ENCODE measurements around the gene CBLB. TPM values are rescaled to one million over a fixed set of nuclear protein-coding genes. Genes with fewer than 3 reads are reported as not detected.

The CBLB gene
- total RNA-seq, 1 donor from 2014 or later = 57.0 TPM

DNA sequence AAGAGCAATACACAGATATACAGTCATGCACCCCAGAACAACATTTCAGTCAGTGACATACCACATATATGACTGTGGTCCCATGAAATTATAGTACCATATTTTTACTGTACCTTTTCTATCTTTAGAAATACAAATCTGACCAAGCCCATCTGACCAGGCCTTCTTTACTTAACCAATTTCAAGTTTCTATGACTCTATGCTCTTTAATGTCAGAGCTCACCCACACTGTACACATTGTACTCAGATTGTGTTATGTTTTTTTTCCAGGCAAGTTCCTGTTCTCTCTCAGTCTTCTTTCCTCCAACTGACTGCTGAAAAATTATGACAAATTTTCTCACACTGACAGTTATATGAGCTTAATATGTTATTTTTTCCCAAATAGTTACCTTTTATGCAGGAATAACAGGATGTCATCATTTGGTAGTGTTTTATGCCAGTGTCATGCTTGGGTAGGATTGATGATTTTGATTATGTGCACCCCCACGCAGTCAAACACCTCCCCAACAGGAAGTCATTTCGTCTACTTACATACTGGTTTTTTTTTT lies 8.0 kb upstream of the CBLB start:
- DNase-seq (ENCODE audit: extremely low spot score, unreplicated experiment) = no peak
- Mint-ChIP-seq H3K9me3 (no peaks in the 10 kb centered on the region), H3K27me3 (no peaks in the 10 kb centered on the region), H3K4me1 (ENCODE audit: unreplicated experiment) (peaks cover 7% of the 10 kb centered on the region), H3K27ac (no peak overlapping the region), H3K36me3 (no peaks in the 10 kb centered on the region), H3K4me3 (no peak overlapping the region)
- TF ChIP-seq CTCF (conservative IDR thresholded peaks at IDR 0.05) = no peak

DNA sequence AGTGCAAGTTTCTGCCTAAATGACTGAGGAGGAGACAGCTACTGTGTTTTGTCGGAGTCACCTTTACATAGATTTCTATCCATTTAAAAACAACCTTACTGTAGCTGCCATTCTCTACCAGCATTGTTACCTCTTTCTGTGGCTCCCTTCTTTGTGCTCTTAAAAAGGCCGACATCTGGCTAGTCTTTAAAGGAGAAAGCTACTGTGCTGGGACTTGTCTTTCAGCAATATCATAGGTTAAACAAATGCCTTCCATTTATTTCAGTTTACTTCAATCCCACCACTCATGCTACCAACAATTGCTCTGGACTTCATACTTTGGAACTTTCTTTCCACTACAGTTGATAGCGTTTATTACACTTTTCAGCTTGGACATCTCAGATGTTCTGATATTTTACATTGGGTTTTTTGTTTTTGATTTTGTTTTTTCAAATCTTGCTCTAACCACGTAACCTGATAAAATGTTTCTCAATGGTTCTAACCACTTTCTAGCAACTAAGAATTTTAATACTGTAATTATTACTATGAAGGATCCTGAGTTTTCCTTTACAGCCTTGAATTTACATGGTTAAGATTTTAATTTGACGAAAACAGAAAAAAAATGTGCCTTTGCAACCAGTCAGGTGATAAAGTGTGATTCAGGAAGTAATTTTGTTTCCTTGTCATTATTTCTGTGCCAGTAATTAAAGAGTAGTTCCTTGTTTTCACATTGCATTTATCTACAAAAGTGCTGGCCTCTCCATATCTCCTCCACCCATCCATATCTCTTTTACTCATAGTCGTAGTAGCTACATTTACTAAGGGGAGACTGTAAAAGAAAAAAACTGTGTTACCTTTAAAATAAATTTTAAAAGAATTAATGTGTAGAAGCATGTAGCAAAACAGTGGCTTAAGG lies 1.3 kb upstream of the CBLB start:
- H3K9me3 Mint-ChIP-seq = no peaks in the 10 kb centered on the region
- H3K4me3 Mint-ChIP-seq = peak overlapping the region; percentile 94
- peaks cover 9% of the 10 kb centered on the region for H3K36me3 Mint-ChIP-seq
- H3K27ac Mint-ChIP-seq = peak overlapping the region; percentile 99
- H3K4me1 Mint-ChIP-seq (ENCODE audit: unreplicated experiment) = peaks cover 17% of the 10 kb centered on the region
- no peaks in the 10 kb centered on the region for H3K27me3 Mint-ChIP-seq
- DNase-seq (ENCODE audit: extremely low spot score, unreplicated experiment) = no peak
- TF ChIP-seq CTCF (conservative IDR thresholded peaks at IDR 0.05) = no peak

DNA sequence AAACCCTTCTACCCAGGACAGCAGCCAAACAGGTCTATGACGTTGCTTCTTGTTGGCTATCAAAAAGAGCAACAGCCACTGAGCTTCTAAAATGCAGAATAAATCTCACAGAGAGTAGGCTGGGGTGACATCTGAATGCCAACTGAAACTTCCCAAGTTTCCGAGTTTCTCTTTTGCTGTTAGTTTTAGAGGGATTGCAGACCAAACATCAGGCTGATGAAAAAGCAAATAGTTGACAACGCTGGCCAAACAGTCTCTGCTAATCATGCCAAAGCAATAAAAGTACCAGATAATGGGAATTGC lies 670 bp upstream of the CBLB start:
- Mint-ChIP-seq H3K9me3 (no peaks in the 10 kb centered on the region), H3K36me3 (peaks cover 16% of the 10 kb centered on the region), H3K4me3 (peak overlapping the region; percentile 94), H3K27me3 (no peaks in the 10 kb centered on the region), H3K27ac (peak overlapping the region; percentile 99), H3K4me1 (ENCODE audit: unreplicated experiment) (peaks cover 24% of the 10 kb centered on the region)
- TF ChIP-seq CTCF (conservative IDR thresholded peaks at IDR 0.05) = no peak
- no peak for DNase-seq (ENCODE audit: extremely low spot score, unreplicated experiment)

DNA sequence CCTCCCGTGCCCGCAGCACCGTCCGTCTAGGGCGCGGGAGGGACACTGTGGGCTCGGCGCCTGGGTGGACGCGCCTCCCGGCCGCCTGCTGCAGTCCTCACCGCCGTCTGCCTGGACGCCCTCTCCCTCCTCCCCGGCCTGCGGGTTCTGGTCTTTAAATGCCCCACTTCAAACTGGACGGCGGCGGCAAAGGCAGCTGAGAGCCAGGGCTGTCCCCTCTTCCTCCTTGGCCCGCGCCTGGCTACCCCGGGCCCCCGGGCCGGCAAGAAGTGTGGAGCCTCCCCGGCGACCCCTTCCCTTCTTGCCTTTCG lies 426 bp downstream of the CBLB start:
- H3K27ac Mint-ChIP-seq = peak overlapping the region; percentile 99
- H3K4me1 Mint-ChIP-seq (ENCODE audit: unreplicated experiment) = peaks cover 30% of the 10 kb centered on the region
- DNase-seq (ENCODE audit: extremely low spot score, unreplicated experiment) = peak; percentile 76
- no peaks in the 10 kb centered on the region for H3K9me3 Mint-ChIP-seq
- H3K4me3 Mint-ChIP-seq = peak overlapping the region; percentile 94
- no peak for TF ChIP-seq CTCF (conservative IDR thresholded peaks at IDR 0.05)
- no peaks in the 10 kb centered on the region for H3K27me3 Mint-ChIP-seq
- peaks cover 21% of the 10 kb centered on the region for H3K36me3 Mint-ChIP-seq

DNA sequence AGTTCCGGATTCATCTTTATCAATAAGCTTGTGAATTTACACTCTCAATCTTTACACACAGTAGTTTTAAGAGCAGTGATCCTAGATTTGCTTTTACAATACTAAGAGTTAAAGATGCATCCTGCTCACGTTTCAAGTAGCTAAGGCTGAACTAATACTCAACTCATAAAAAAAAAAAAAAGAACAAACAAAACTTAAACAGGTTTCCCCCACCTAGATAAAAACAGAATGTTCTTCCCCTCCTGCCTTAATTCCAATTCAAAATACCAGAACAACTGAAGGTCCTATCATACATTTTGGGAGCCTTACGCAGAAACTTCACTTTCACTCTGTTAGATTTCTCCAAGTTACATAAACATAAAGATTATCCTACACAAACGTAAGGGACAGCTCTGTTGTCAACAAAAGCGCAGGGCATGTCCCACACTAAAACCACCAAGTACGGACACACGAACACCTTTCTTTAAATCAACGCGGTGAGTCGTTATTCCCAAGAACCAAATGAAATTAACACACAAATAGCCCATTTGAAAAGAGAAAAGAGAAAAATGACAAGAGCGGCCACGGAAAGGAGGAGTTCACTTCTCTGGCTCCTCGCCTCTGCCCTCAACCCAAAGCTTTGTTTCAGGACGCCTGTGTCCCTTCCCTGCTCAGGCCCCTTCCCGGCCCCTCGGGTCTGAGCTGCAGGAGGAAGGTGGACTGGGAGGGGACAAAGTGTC lies 941 bp downstream of the CBLB start:
- peak; percentile 15 for TF ChIP-seq CTCF (conservative IDR thresholded peaks at IDR 0.05)
- Mint-ChIP-seq H3K9me3 (no peaks in the 10 kb centered on the region), H3K4me1 (ENCODE audit: unreplicated experiment) (peaks cover 30% of the 10 kb centered on the region), H3K36me3 (peaks cover 21% of the 10 kb centered on the region), H3K4me3 (peak overlapping the region; percentile 94), H3K27me3 (no peaks in the 10 kb centered on the region), H3K27ac (peak overlapping the region; percentile 99)
- DNase-seq (ENCODE audit: extremely low spot score, unreplicated experiment) = no peak
